HEK293T (cell line): ENCODE measurements around the gene CST7.

Experiments
- CTCF ChIA-PET: fragments of 350-600 bp; formaldehyde crosslinking; extraction: SDS; loops from one replicate; lab custom pipeline; 2021; ENCODE audit warnings: antibody characterized with exemption, inconsistent platforms; lab: Yijun Ruan, JAX
- POLR2A ChIA-PET: fragments of 350-600 bp; formaldehyde crosslinking; extraction: SDS; loops from one replicate; lab custom pipeline; 2020; ENCODE audit warnings: antibody characterized with exemption, inconsistent platforms; lab: Yijun Ruan, JAX
- DNase-seq: peaks from one replicate; pipeline ENCODE4 v3.0.0; 2012; ENCODE audit warnings: mixed read lengths; ENCODE audit errors: extremely low spot score
- ARNT ChIP-seq: fragments of 450-650 bp; IDR thresholded peaks from 2 replicates; pipeline ENCODE4 v1.6.1; 2017; ENCODE audit warnings: mild to moderate bottlenecking
- BHLHE40 ChIP-seq: fragments of 450-650 bp; IDR thresholded peaks from 2 replicates; pipeline ENCODE4 v1.6.1; 2016; ENCODE audit warnings: mild to moderate bottlenecking, moderate library complexity, borderline replicate concordance
- CTBP1 ChIP-seq: fragments of 450-650 bp; IDR thresholded peaks from 2 replicates; pipeline ENCODE4 v1.6.1; 2016; ENCODE audit warnings: borderline replicate concordance
- ELF4 ChIP-seq: fragments of 450-650 bp; IDR thresholded peaks from 2 replicates; pipeline ENCODE4 v1.6.1; 2017; ENCODE audit warnings: antibody characterized with exemption
- FOXA1 ChIP-seq: fragments of 450-650 bp; IDR thresholded peaks from 2 replicates; pipeline ENCODE4 v1.6.1; 2016; ENCODE audit warnings: mild to moderate bottlenecking
- FOXK2 ChIP-seq: fragments of 450-650 bp; IDR thresholded peaks from 2 replicates; pipeline ENCODE4 v1.6.1; 2016; ENCODE audit warnings: mild to moderate bottlenecking
- FOXM1 ChIP-seq: fragments of 450-650 bp; IDR thresholded peaks from 2 replicates; pipeline ENCODE4 v1.6.1; 2017; ENCODE audit warnings: mild to moderate bottlenecking, borderline replicate concordance
- HDGF ChIP-seq: fragments of 450-650 bp; IDR thresholded peaks from 2 replicates; pipeline ENCODE4 v1.6.1; 2017; ENCODE audit warnings: antibody characterized with exemption, borderline replicate concordance
- L3MBTL2 ChIP-seq: fragments of 450-650 bp; conservative IDR thresholded peaks from 2 replicates; pipeline ENCODE4 v1.6.1; 2016; ENCODE audit warnings: mild to moderate bottlenecking
- LEF1 ChIP-seq: fragments of 450-650 bp; IDR thresholded peaks from 2 replicates; pipeline ENCODE4 v1.6.1; 2017; ENCODE audit warnings: mild to moderate bottlenecking, borderline replicate concordance
- NFRKB ChIP-seq: fragments of 450-650 bp; IDR thresholded peaks from 2 replicates; pipeline ENCODE4 v1.6.1; 2016; ENCODE audit warnings: mild to moderate bottlenecking, moderate library complexity
- PKNOX1 ChIP-seq: fragments of 450-650 bp; IDR thresholded peaks from 2 replicates; pipeline ENCODE4 v1.6.1; 2016
- SP1 ChIP-seq: fragments of 450-650 bp; IDR thresholded peaks from 2 replicates; pipeline ENCODE4 v1.6.1; 2017
- SUZ12 ChIP-seq: fragments of 450-650 bp; IDR thresholded peaks from 2 replicates; pipeline ENCODE4 v1.6.1; 2016; ENCODE audit warnings: mild to moderate bottlenecking
- TARDBP ChIP-seq: fragments of 450-650 bp; IDR thresholded peaks from 2 replicates; pipeline ENCODE4 v1.6.1; 2016
- ZNF384 ChIP-seq: fragments of 450-650 bp; IDR thresholded peaks from 2 replicates; pipeline ENCODE4 v1.6.1; 2016

Gene CST7

GRCh38 chr20:24959591-24960301 lies 10.7 kb downstream of the CST7 start:
- DNase-seq = no peak
- no peak for TF ChIP-seq TARDBP
- no peak for TF ChIP-seq SUZ12
- no peak for TF ChIP-seq PKNOX1
- no peak for TF ChIP-seq LEF1
- no peak for TF ChIP-seq SP1
- no peak for TF ChIP-seq ARNT
- TF ChIP-seq ZNF384 = no peak
- TF ChIP-seq NFRKB = no peak
- TF ChIP-seq FOXA1 = no peak
- no peak for TF ChIP-seq L3MBTL2
- TF ChIP-seq HDGF = no peak
- TF ChIP-seq FOXK2 = no peak
- TF ChIP-seq CTBP1 = no peak
- TF ChIP-seq FOXM1 = no peak
- CTCF ChIA-PET = no interaction called here
- POLR2A ChIA-PET = no interaction called here

- no peak for DNase-seq
- ChIA-PET POLR2A (no interaction called here), CTCF (no interaction called here)
- TF ChIP-seq LEF1 (no peak), ARNT (no peak), L3MBTL2 (no peak), FOXM1 (no peak), SP1 (no peak), BHLHE40 (no peak), NFRKB (no peak), FOXA1 (no peak), SUZ12 (no peak)
These were observed 11.3 kb downstream of the CST7 start for GRCh38 chr20:24960302-24960801.

GRCh38 chr20:24960861-24961260 lies 11.8 kb downstream of the CST7 start:
- ChIA-PET POLR2A (no interaction called here), CTCF (no interaction called here)
- DNase-seq = no peak
- TF ChIP-seq ELF4 (no peak), PKNOX1 (no peak), FOXA1 (no peak), LEF1 (no peak), TARDBP (no peak), HDGF (no peak), FOXK2 (no peak)

GRCh38 chr20:24961384-24962181 lies 12.5 kb downstream of the CST7 start:
- ChIA-PET POLR2A (no interaction called here), CTCF (no interaction called here)
- no peak for TF ChIP-seq FOXM1
- no peak for TF ChIP-seq PKNOX1
- no peak for TF ChIP-seq ELF4
- TF ChIP-seq SP1 = no peak
- TF ChIP-seq FOXK2 = no peak
- no peak for TF ChIP-seq ARNT
- no peak for TF ChIP-seq BHLHE40
- no peak for TF ChIP-seq ZNF384
- no peak for TF ChIP-seq HDGF
- TF ChIP-seq L3MBTL2 = no peak
- no peak for TF ChIP-seq TARDBP
- no peak for TF ChIP-seq FOXA1
- no peak for TF ChIP-seq NFRKB
- no peak for TF ChIP-seq CTBP1
- TF ChIP-seq LEF1 = no peak
- TF ChIP-seq SUZ12 = no peak
- DNase-seq = no peak

- ChIA-PET POLR2A (no interaction called here), CTCF (no interaction called here)
These were observed 13.1 kb downstream of the CST7 start for GRCh38 chr20:24962182-24962492.

More at GRCh38 chr20:24962182-24962492, 13.1 kb downstream of the CST7 start:
- TF ChIP-seq ELF4 = no peak
- no peak for TF ChIP-seq FOXA1
- no peak for TF ChIP-seq LEF1
- TF ChIP-seq ZNF384 = no peak
- TF ChIP-seq HDGF = no peak
- no peak for TF ChIP-seq CTBP1
- no peak for TF ChIP-seq NFRKB
- no peak for TF ChIP-seq FOXM1
- no peak for TF ChIP-seq ARNT
- TF ChIP-seq TARDBP = no peak
- TF ChIP-seq FOXK2 = no peak
- TF ChIP-seq BHLHE40 = no peak
- no peak for TF ChIP-seq SP1
- no peak for TF ChIP-seq SUZ12
- TF ChIP-seq PKNOX1 = no peak
- no peak for TF ChIP-seq L3MBTL2
- DNase-seq = no peak
